ENCODE data around the gene CLTRN. TPM values are rescaled to one million over a fixed set of nuclear protein-coding genes. Genes with fewer than 3 reads are reported as not detected.

Gene CLTRN
- total RNA-seq, 1 experiment from 2014 or later: 1.8 TPM

GRCh38 chrX:15678339-15678738 is 13.7 kb upstream of the CLTRN start:
- Histone ChIP-seq H3K56ac (ENCODE audit: insufficient read length, low read depth, low read length) (no peak overlapping the region), H3K4me1 (ENCODE audit: insufficient read depth, low read length) (peaks cover 3% of the 10 kb centered on the region; the same call in 1 of the 2 replicates), H2BK12ac (ENCODE audit: insufficient read length, low read depth, low read length) (no peak overlapping the region), H3K4ac (ENCODE audit: low read depth, low read length) (no peak overlapping the region), H2BK20ac (ENCODE audit: low read depth, low read length, poor library complexity, severe bottlenecking) (no peak overlapping the region), H3K27me3 (ENCODE audit: insufficient read depth, low read length) (no peaks in the 10 kb centered on the region), H3K23ac (ENCODE audit: insufficient read length, low read depth, low read length) (no peak overlapping the region), H3K9me3 (ENCODE audit: control insufficient read depth, low read depth, low read length) (no peaks in the 10 kb centered on the region), H4K20me1 (ENCODE audit: control insufficient read depth, insufficient read depth, insufficient read length) (no peaks in the 10 kb centered on the region), H4K91ac (ENCODE audit: insufficient read length, low read depth, low read length) (no peak overlapping the region), H3T11ph (ENCODE audit: low read length) (no peak overlapping the region), H3K4me2 (ENCODE audit: insufficient read depth, insufficient read length, low read length) (no peak overlapping the region), H3K23me2 (ENCODE audit: insufficient read length, low read depth, low read length, poor library complexity, severe bottlenecking) (no peaks in the 10 kb centered on the region), H2BK120ac (ENCODE audit: low read depth, low read length, poor library complexity, severe bottlenecking) (no peak overlapping the region), H2BK5ac (ENCODE audit: insufficient read length, low read length) (no peak overlapping the region), H4K5ac (ENCODE audit: insufficient read length, low read depth, low read length) (no peak overlapping the region), H3K79me2 (ENCODE audit: insufficient read depth, low read length) (peaks cover 31% of the 10 kb centered on the region; the same call in 1 of the 2 replicates), H2AFZ (ENCODE audit: low read length) (no peak overlapping the region), H3K14ac (ENCODE audit: insufficient read depth, low read length) (no peak overlapping the region), H2BK15ac (ENCODE audit: low read depth, low read length) (no peak overlapping the region), H3K79me1 (ENCODE audit: insufficient read depth, low read depth, low read length, poor library complexity, severe bottlenecking) (no peaks in the 10 kb centered on the region), H3K27ac (ENCODE audit: insufficient read length, low read depth, low read length) (no peak overlapping the region), H4K8ac (replicated peaks; ENCODE audit: insufficient read length, low read depth, low read length) (no peak overlapping the region), H3K18ac (ENCODE audit: insufficient read length, low read depth, low read length) (no peak overlapping the region), H2AK5ac (ENCODE audit: insufficient read length, low read length) (no peak overlapping the region), H3K9ac (ENCODE audit: extremely low read depth, insufficient read length, low read length) (no peak overlapping the region)
- no peaks in the 10 kb centered on the region; the same call in none of the 2 replicates for H3K27me3 Mint-ChIP-seq (ENCODE audit: low read depth)
- DNase-seq: no peak
- no peak for TF ChIP-seq CTCF (conservative IDR thresholded peaks at IDR 0.05)
- H3K4me3 Mint-ChIP-seq: peak overlapping the region in 1 of 2 experiments; percentile 60; a peak in 1 of 5 replicates
- H3K36me3 Mint-ChIP-seq (ENCODE audit: insufficient read depth in 1 of 3, low read depth in 3 of 3): peaks cover 3 to 9% (median 5%) of the 10 kb centered on the region in 3 experiments
- H3K9me3 Mint-ChIP-seq: peaks cover 4 to 5% of the 10 kb centered on the region in 2 experiments; a peak in 3 of 5 replicates
- no CpG with 5 or more reads among the region's 2 CpGs for whole genome bisulfite sequencing (ENCODE audit: extremely low coverage, insufficient read length, low lambda C conversion rate)
- peaks cover 8 to 11% of the 10 kb centered on the region in 2 experiments for H3K4me1 Mint-ChIP-seq
- H3K27ac Mint-ChIP-seq: peak overlapping the region in 2 of 3 experiments; percentile 3 to 82; a peak in 2 of 7 replicates

Data from H9 (cell line).